ENCODE measurements around the gene TRIM26.

DNA sequence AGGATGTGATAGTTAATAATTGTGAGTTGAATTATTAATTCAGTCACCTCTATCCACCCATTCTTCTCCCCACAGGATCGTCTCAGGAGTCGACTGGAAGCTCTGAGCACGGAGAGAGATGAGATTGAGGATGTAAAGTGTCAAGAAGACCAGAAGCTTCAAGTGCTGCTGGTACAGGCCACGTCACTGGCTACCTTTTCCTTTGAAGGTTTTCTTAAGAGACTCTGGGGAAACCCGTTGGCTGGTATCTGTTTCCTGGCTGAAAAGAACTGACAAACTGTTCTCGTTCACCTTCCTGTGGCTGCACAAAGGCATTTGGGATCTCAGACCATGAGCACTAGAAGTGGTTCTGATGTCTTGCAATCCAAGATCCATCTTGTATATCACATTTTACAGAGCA, 46.1 kb downstream of the TRIM26 start:
- TF ChIP-seq, protein P1, sequence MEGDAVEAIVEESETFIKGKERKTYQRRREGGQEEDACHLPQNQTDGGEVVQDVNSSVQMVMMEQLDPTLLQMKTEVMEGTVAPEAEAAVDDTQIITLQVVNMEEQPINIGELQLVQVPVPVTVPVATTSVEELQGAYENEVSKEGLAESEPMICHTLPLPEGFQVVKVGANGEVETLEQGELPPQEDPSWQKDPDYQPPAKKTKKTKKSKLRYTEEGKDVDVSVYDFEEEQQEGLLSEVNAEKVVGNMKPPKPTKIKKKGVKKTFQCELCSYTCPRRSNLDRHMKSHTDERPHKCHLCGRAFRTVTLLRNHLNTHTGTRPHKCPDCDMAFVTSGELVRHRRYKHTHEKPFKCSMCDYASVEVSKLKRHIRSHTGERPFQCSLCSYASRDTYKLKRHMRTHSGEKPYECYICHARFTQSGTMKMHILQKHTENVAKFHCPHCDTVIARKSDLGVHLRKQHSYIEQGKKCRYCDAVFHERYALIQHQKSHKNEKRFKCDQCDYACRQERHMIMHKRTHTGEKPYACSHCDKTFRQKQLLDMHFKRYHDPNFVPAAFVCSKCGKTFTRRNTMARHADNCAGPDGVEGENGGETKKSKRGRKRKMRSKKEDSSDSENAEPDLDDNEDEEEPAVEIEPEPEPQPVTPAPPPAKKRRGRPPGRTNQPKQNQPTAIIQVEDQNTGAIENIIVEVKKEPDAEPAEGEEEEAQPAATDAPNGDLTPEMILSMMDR (IDR thresholded peaks at IDR 0.05) = no peak
- no peak for TF ChIP-seq EZH2 (IDR thresholded peaks at IDR 0.05; ENCODE audit: borderline replicate concordance, insufficient read depth, low read depth, low read length, poor library complexity, severe bottlenecking)

Data from B cell (primary cell).